Activated CD4-positive, alpha-beta T cell treated with anti-CD3 and anti-CD28 coated beads, Interleukin-2, amount 10 ng/mL, durations not matched to agents 7 days and 5 days (primary cell): ENCODE data around the gene NR3C2. TPM values are rescaled to one million over a fixed set of nuclear protein-coding genes. Genes with fewer than 3 reads are reported as not detected.
"Not testable (repeated sequence)": the region's sequence is repeated elsewhere in the genome, so short reads cannot be mapped to it uniquely, and the experiment has no call there.

Experiments
- CTCF ChIA-PET: fragments of 350-600 bp; sonication (Branson Sonifier 250); formaldehyde crosslinking; loops from one replicate; lab custom pipeline; 2021; ENCODE audit warnings: antibody characterized with exemption; lab: Charles Lee
- POLR2A ChIA-PET: fragments of 350-600 bp; sonication (Branson Sonifier 250); formaldehyde crosslinking; loops from one replicate; lab custom pipeline; 2021; ENCODE audit warnings: antibody characterized with exemption; lab: Charles Lee
- DNase-seq: peaks from one replicate; pipeline ENCODE4 v3.0.0-alpha.2; 2020
- H3K27ac Mint-ChIP-seq: one replicate; pipeline ENCODE4 v1.8.0; 2021; ENCODE audit warnings: mild to moderate bottlenecking, moderate library complexity, mixed read lengths
- H3K27me3 Mint-ChIP-seq: one replicate; pipeline ENCODE4 v1.8.0; 2021; ENCODE audit warnings: mixed read lengths
- H3K36me3 Mint-ChIP-seq: one replicate; pipeline ENCODE4 v1.8.0; 2021; ENCODE audit warnings: low read depth, mixed read lengths
- H3K4me1 Mint-ChIP-seq: one replicate; pipeline ENCODE4 v1.8.0; 2021; ENCODE audit warnings: mixed read lengths
- H3K4me3 Mint-ChIP-seq: one replicate; pipeline ENCODE4 v1.8.0; 2021; ENCODE audit warnings: mild to moderate bottlenecking, moderate library complexity, mixed read lengths
- H3K9me3 Mint-ChIP-seq: one replicate; pipeline ENCODE4 v1.8.0; 2021; ENCODE audit warnings: mixed read lengths
- total RNA-seq, 2 experiments: library from RNA; stranded (reverse); gene quantifications; one replicate each; pipeline ENCODE4 v1.2.3, GENCODE V29; 2021

NR3C2 gene
- total RNA-seq, 2 experiments from 2014 or later = 4.1 to 5.1 TPM

DNA sequence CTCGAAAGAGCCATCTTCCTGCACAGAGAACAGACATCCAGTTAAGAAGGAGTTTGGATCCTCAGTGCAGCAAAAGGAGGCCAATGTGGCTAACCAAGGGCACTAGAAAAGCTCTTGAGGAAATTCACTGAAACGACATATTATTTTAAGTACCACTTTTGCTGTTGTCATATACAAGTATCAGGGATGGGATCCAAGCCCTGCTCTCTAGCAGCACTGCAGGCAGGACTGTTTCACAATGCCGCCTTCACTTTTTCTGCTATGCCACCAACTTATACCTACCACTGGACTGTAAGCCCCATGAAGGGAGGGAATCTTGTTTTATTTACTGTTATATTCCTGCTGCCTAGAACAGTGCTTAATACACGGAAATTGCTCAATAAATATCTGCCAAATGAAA is 299.0 kb downstream of the NR3C2 start:
- no peak overlapping the region for H3K27ac Mint-ChIP-seq
- CTCF ChIA-PET = no interaction called here
- DNase-seq = no peak
- no peaks in the 10 kb centered on the region for H3K27me3 Mint-ChIP-seq
- H3K4me1 Mint-ChIP-seq = no peaks in the 10 kb centered on the region
- H3K4me3 Mint-ChIP-seq = no peak overlapping the region
- no peaks in the 10 kb centered on the region for H3K9me3 Mint-ChIP-seq
- no peaks in the 10 kb centered on the region for H3K36me3 Mint-ChIP-seq
- POLR2A ChIA-PET = no interaction called here

DNA sequence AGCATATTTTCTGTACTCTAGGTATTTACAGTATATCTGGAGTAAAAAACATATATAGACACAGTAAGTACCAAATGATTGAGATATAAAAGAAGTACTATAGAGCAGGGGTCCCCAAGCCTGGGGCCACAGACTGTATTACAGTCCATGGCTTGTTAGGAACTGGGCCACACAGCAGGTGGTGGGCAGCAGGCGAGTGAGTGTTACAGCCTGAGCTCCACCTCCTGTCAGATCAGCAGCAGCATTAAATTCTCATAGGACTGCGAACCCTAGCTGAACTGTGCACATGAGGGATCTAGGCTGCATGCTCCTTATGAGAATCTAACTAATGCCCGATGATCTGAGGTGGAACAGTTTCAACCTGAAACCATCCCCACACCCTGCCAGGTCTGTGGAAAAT is 300.7 kb downstream of the NR3C2 start:
- H3K36me3 Mint-ChIP-seq = no peaks in the 10 kb centered on the region
- ChIA-PET CTCF (interaction anchor here (0.7 kb wide), 1 partner anchor 536 kb away, joined by 3 read pairs; no protein-coding TSS in a partner anchor), POLR2A (no interaction called here)
- DNase-seq = no peak
- no peaks in the 10 kb centered on the region for H3K9me3 Mint-ChIP-seq
- H3K4me3 Mint-ChIP-seq = no peak overlapping the region
- H3K27ac Mint-ChIP-seq = no peak overlapping the region
- H3K4me1 Mint-ChIP-seq = no peaks in the 10 kb centered on the region
- no peaks in the 10 kb centered on the region for H3K27me3 Mint-ChIP-seq

DNA sequence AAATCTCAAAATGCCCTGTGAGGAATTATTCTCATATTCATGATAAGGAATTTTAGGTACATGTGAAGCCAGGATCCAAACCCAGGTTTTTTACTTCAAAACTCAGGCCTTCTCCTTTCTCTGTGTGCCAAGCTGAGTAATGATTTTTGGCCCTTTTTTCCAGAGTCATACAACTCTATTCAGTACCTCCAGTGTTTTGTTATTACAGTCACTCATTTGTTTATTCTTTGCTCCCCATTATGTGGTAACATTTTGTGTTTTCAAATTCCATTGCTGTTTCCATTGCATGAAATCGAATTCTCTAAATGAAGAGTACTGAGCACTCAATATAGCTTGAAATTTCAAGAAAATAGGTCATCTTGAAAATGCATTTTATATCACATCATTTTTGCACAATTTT is 315.4 kb downstream of the NR3C2 start:
- peaks cover 27% of the 10 kb centered on the region for H3K9me3 Mint-ChIP-seq
- no peak overlapping the region for H3K27ac Mint-ChIP-seq
- H3K4me3 Mint-ChIP-seq = no peak overlapping the region
- DNase-seq = no peak
- H3K4me1 Mint-ChIP-seq = no peaks in the 10 kb centered on the region
- POLR2A ChIA-PET = no interaction called here
- CTCF ChIA-PET = no interaction called here
- H3K36me3 Mint-ChIP-seq = peaks cover 7% of the 10 kb centered on the region
- no peaks in the 10 kb centered on the region for H3K27me3 Mint-ChIP-seq

DNA sequence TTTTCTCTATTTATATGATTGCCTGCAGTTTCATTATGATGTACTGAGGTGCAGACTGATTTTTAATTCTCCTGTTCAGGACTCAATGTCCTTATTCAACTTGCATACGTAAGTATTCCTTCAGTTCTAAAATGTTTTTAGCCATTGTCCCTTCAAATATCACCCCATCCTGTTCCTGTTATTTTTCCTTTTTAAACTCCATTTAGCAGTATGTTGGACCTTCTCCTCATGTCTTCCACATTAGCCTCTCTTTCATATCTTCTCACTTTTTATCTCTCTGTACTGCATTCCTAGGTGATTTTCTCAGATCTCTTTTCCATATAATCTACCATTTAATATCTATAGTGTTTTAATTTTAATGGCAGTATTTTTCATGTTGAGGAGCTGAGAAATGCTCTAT is 317.7 kb downstream of the NR3C2 start:
- H3K27me3 Mint-ChIP-seq = no peaks in the 10 kb centered on the region
- no peak overlapping the region for H3K27ac Mint-ChIP-seq
- ChIA-PET CTCF (interaction anchor here (0.6 kb wide), 1 partner anchor 87 kb away, joined by 3 read pairs; no protein-coding TSS in a partner anchor), POLR2A (no interaction called here)
- DNase-seq = no peak
- peaks cover 7% of the 10 kb centered on the region for H3K36me3 Mint-ChIP-seq
- no peaks in the 10 kb centered on the region for H3K4me1 Mint-ChIP-seq
- peaks cover 27% of the 10 kb centered on the region for H3K9me3 Mint-ChIP-seq
- no peak overlapping the region for H3K4me3 Mint-ChIP-seq

DNA sequence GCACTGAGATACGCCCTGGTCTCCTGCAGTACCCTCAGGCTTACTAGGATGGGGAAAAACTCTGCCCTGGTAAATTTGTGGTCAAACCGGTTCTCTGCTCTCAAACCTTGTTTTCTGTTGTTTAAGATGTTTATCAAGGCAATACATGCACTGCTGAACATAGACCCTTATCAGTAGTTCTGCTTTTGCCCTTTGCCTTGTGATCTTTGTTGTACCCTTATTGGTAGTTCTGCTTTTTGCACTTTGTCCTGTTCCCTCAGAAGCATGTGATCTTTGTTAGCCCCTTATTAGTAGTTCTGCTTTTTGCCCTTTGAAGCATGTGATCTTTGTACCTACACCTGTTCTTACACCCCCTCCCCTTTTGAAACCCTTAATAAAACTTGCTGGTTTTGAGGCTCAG is 319.1 kb downstream of the NR3C2 start:
- H3K27me3 Mint-ChIP-seq, H3K4me3 Mint-ChIP-seq, H3K36me3 Mint-ChIP-seq, CTCF ChIA-PET, DNase-seq, H3K27ac Mint-ChIP-seq, H3K4me1 Mint-ChIP-seq, POLR2A ChIA-PET: not testable (repeated sequence)
- H3K9me3 Mint-ChIP-seq = peaks cover 23% of the 10 kb centered on the region

DNA sequence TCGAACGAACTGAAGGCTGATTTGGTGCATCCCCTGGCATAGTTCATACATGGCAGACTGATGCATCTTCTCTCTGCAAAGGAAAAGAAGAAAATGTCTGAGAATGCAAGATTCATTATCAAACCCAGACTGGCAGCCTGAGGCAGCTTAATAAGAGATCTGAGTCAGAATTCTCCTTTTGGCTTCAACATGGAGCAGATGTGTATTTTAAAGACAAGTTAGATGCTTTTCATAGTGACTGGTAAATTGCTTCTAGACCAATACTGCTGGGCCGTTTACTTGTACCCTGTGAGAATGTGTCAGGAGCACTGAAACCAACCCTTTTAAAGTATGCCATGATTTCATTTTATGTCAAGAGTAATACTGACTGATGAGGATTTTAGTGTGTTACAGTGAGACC is 322.0 kb downstream of the NR3C2 start:
- Mint-ChIP-seq H3K27ac (no peak overlapping the region), H3K27me3 (no peaks in the 10 kb centered on the region), H3K9me3 (peaks cover 19% of the 10 kb centered on the region), H3K36me3 (peaks cover 9% of the 10 kb centered on the region), H3K4me3 (no peak overlapping the region), H3K4me1 (no peaks in the 10 kb centered on the region)
- DNase-seq = no peak
- POLR2A ChIA-PET = no interaction called here
- CTCF ChIA-PET = interaction anchor here (0.9 kb wide), 1 partner anchor 9 kb away, joined by 3 read pairs; no protein-coding TSS in a partner anchor

DNA sequence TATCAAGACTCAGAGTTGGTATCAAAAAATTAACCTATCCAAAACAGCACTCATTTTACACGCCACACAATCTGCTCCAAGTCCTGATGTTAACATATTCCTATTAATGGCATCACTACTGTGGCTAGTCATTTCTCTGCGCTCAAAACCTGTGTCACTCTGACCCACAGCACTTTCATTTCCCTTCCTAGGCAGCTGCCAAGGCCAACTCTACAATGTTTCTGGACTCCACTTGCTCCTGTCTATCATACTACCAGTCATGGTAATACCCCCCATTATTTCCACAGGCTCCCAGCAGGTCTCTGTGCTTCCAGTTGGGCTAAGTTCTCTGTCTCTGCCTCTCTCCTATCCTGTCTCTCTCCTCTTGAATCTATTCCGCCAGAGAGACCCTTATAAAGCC is 323.6 kb downstream of the NR3C2 start:
- no peak for DNase-seq
- H3K9me3 Mint-ChIP-seq = peaks cover 11% of the 10 kb centered on the region
- ChIA-PET CTCF (no interaction called here), POLR2A (no interaction called here)
- peaks cover 7% of the 10 kb centered on the region for H3K36me3 Mint-ChIP-seq
- no peaks in the 10 kb centered on the region for H3K27me3 Mint-ChIP-seq
- no peak overlapping the region for H3K4me3 Mint-ChIP-seq
- no peak overlapping the region for H3K27ac Mint-ChIP-seq
- H3K4me1 Mint-ChIP-seq = no peaks in the 10 kb centered on the region

DNA sequence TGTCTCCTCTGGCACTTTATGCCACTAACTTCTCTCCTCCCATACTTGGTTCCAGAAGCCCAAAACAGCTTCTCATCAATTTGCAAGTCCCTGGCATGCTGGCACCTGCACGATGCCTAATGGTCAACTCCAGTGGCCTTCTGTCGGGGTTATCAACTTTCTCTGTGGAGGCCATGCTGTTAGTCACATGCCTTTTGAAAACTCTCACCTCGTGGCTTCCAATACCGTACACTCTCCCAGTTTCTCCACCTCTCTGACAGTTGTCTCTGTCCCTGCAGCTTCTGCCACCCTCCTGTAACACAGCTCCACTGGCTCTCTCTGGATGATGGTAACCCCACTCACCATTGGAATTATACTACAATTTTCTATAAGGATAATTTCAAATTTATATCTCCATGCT is 324.0 kb downstream of the NR3C2 start:
- DNase-seq = no peak
- ChIA-PET POLR2A (no interaction called here), CTCF (no interaction called here)
- H3K27ac Mint-ChIP-seq = no peak overlapping the region
- peaks cover 7% of the 10 kb centered on the region for H3K9me3 Mint-ChIP-seq
- H3K4me3 Mint-ChIP-seq = no peak overlapping the region
- H3K27me3 Mint-ChIP-seq = no peaks in the 10 kb centered on the region
- H3K4me1 Mint-ChIP-seq = no peaks in the 10 kb centered on the region
- peaks cover 2% of the 10 kb centered on the region for H3K36me3 Mint-ChIP-seq

DNA sequence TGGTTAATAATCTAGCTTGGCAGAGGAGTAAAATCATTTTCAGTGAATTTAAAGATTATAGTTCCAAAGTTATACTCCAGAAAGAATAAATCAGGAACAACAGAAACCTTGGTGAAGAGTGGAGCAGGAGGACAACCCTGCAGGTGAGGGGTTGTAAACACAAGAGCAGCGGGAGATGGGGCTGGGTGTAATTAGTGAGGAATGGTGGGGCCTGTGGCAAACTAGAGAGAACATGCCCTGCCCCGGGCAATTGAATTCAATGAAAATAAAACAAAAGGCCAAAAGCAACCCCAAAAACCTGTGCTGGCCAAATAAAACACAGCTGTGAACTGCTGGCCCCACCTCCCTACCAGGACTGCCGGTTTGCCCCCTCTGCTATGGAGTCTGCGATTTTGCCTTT is 325.2 kb downstream of the NR3C2 start:
- no peak for DNase-seq
- peaks cover 2% of the 10 kb centered on the region for H3K36me3 Mint-ChIP-seq
- no peaks in the 10 kb centered on the region for H3K9me3 Mint-ChIP-seq
- H3K4me1 Mint-ChIP-seq = peaks cover 6% of the 10 kb centered on the region
- ChIA-PET CTCF (no interaction called here), POLR2A (no interaction called here)
- no peak overlapping the region for H3K4me3 Mint-ChIP-seq
- no peak overlapping the region for H3K27ac Mint-ChIP-seq
- H3K27me3 Mint-ChIP-seq = no peaks in the 10 kb centered on the region

DNA sequence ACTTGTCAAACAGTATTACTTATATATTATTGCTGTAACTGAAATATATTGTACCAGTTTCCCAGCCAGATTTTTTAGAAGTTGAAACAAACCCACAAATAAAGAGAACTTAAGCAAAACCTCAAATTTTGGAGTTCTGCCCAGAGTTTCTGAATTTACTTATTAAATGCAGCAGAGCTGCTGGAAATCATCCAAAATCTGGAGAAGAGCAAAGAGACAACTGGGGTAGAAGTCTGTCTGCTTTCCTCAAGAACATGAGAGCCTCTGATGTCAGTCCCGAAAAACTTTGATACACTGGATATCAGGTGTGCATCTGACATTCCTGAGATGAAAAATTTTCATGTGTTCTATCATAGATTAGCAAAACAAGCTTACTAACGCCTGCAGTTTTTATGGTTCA is 325.9 kb downstream of the NR3C2 start:
- CTCF ChIA-PET = no interaction called here

DNA sequence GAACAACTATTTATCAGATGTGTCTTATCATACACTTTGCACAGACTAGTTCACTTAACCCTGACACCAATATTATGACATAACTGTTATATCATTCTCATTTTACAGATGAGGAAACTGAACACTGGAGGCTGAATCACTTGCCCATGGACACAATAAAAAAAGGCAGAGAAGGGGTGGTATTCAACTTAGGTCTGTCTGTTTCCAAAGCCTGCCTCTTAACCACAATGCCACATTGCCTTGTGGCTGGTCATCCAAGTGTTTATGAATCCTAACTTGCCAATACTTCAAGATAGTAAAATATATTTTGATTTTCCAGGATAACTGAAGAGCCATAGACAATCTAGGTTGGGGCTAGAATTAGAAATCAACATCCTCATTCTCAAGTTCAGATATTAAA is 327.8 kb downstream of the NR3C2 start:
- no peaks in the 10 kb centered on the region for H3K9me3 Mint-ChIP-seq
- peaks cover 4% of the 10 kb centered on the region for H3K36me3 Mint-ChIP-seq
- ChIA-PET CTCF (no interaction called here), POLR2A (no interaction called here)
- no peak overlapping the region for H3K27ac Mint-ChIP-seq
- H3K4me3 Mint-ChIP-seq = no peak overlapping the region
- no peak for DNase-seq
- peaks cover 10% of the 10 kb centered on the region for H3K4me1 Mint-ChIP-seq
- no peaks in the 10 kb centered on the region for H3K27me3 Mint-ChIP-seq

More for the DNA sequence above, 325.9 kb downstream of the NR3C2 start:
- no peak for DNase-seq
- H3K4me1 Mint-ChIP-seq = peaks cover 10% of the 10 kb centered on the region
- H3K4me3 Mint-ChIP-seq = no peak overlapping the region
- POLR2A ChIA-PET = no interaction called here
- no peaks in the 10 kb centered on the region for H3K9me3 Mint-ChIP-seq
- H3K27me3 Mint-ChIP-seq = no peaks in the 10 kb centered on the region
- peaks cover 4% of the 10 kb centered on the region for H3K36me3 Mint-ChIP-seq
- no peak overlapping the region for H3K27ac Mint-ChIP-seq

DNA sequence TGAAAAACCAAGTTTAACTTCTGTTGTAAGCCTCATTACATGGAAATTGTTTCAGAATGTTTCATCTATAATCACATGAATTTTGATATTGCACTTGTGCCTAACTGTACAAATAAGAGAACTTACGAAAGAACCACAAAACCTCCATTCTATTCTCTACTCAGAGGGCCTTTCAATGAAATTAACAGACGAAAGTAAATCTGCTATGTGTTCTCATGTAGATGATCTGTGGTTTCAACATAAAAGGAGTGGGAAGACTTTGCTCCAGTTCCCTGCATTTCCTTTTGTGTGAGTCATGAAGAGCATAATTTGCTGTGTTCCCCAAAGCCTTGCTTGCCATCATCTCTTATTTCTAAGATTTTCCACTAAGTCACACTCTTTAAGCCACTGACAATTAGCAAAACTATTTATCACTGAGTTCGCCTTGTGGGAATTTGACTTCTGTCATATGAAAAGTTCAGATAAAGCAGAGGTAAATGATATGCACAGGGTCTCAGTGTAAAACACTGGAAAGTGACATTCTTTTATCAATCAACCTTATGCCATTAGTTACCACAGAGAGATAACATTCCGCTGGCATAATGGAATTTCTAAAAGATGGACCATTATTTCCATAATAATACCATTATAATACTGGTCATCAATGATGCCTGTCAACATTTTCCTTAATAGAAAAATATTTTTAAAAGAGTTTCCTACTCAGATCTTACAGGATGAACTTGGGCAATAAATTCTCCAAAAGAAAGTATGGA is 329.8 kb downstream of the NR3C2 start:
- no peak overlapping the region for H3K27ac Mint-ChIP-seq
- no peaks in the 10 kb centered on the region for H3K27me3 Mint-ChIP-seq
- peaks cover 3% of the 10 kb centered on the region for H3K9me3 Mint-ChIP-seq
- ChIA-PET POLR2A (no interaction called here), CTCF (no interaction called here)
- DNase-seq = no peak
- peaks cover 10% of the 10 kb centered on the region for H3K4me1 Mint-ChIP-seq
- peaks cover 6% of the 10 kb centered on the region for H3K36me3 Mint-ChIP-seq
- H3K4me3 Mint-ChIP-seq = no peak overlapping the region

DNA sequence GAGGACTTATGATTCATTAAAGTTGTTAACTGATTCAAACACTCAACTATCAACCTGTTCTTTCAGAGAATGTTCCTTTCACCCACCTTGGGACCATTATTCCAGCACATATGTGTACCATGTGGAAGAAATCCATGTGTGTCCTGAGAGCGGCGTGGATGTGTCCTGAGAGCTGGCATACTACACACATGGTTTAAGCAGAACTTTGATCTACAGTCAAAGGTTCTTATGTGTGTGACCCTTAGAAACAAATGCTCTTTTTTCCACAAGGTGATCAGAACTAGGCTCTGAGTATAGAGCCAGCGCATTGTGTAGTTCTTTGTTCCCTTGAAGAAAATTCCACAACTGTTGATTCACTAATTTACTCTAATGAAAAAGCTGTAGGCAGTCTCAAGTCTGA is 332.0 kb downstream of the NR3C2 start:
- ChIA-PET CTCF (no interaction called here), POLR2A (no interaction called here)
- Mint-ChIP-seq H3K27ac (no peak overlapping the region), H3K9me3 (peaks cover 7% of the 10 kb centered on the region), H3K4me3 (no peak overlapping the region), H3K36me3 (peaks cover 10% of the 10 kb centered on the region), H3K27me3 (no peaks in the 10 kb centered on the region), H3K4me1 (peaks cover 10% of the 10 kb centered on the region)
- no peak for DNase-seq

DNA sequence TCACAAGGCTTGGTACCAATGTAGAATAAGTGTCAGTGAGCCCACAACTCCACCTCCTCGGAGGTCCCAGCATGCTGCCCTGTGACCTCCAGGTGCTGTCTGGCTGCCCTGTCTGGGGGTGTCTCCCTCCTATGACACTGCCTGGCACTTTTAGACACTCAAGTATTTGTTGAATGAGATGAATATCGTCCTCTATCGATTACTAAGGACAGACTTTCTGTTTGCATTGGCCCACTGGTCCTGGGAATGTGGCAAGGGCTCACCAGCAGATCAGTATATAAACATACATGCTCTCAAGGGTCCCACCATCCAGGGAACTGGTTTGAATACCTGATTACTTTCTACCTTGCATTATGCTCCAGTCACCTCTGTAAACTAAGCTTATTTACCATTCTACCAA is 333.0 kb downstream of the NR3C2 start:
- Mint-ChIP-seq H3K4me3 (no peak overlapping the region), H3K36me3 (peaks cover 10% of the 10 kb centered on the region), H3K9me3 (peaks cover 7% of the 10 kb centered on the region), H3K27ac (no peak overlapping the region), H3K4me1 (peaks cover 10% of the 10 kb centered on the region), H3K27me3 (no peaks in the 10 kb centered on the region)
- ChIA-PET POLR2A (no interaction called here), CTCF (no interaction called here)
- DNase-seq = no peak
